Parathyroid adenoma (tissue), 2 donors: Measurements from ENCODE around the gene CDC26.

Experiments used
- H2AFZ ChIP-seq: fragments of 300-600 bp; sonication (generic); one replicate; pipeline ENCODE4 v1.7.0; 2017; ENCODE audit warnings: antibody characterized with exemption, mild to moderate bottlenecking
- H3K27ac ChIP-seq: fragments of 300-600 bp; sonication (generic); one replicate; pipeline ENCODE4 v1.7.0; 2017
- H3K27me3 ChIP-seq: fragments of 300-600 bp; sonication (generic); one replicate; pipeline ENCODE4 v1.7.0; 2017; ENCODE audit warnings: low read length; ENCODE audit not compliant: control insufficient read depth, insufficient read depth
- H3K36me3 ChIP-seq: fragments of 300-600 bp; sonication (generic); one replicate; pipeline ENCODE4 v1.7.0; 2017; ENCODE audit warnings: low read length; ENCODE audit not compliant: control insufficient read depth, insufficient read depth
- H3K4me1 ChIP-seq: fragments of 300-600 bp; sonication (generic); one replicate; pipeline ENCODE4 v1.7.0; 2017; ENCODE audit warnings: control low read depth
- H3K4me2 ChIP-seq: fragments of 300-600 bp; sonication (generic); one replicate; pipeline ENCODE4 v1.7.0; 2017; ENCODE audit warnings: low read length
- H3K4me3 ChIP-seq: fragments of 300-600 bp; sonication (generic); one replicate; pipeline ENCODE4 v1.7.0; 2017; ENCODE audit warnings: low read depth, low read length
- H3K79me2 ChIP-seq: fragments of 300-600 bp; sonication (generic); one replicate; pipeline ENCODE4 v1.7.0; 2017; ENCODE audit warnings: control low read depth
- H3K9ac ChIP-seq: fragments of 300-600 bp; sonication (generic); one replicate; pipeline ENCODE4 v1.7.0; 2017; ENCODE audit warnings: mild to moderate bottlenecking
- H3K9me3 ChIP-seq: fragments of 300-600 bp; sonication (generic); one replicate; pipeline ENCODE4 v1.7.0; 2017; ENCODE audit warnings: low read length; ENCODE audit not compliant: control insufficient read depth
- TF ChIP-seq, protein P1 (sequence below): fragments of 300-600 bp; sonication (generic); IDR thresholded peaks from one replicate; pipeline ENCODE4 v1.7.0; 2017; ENCODE audit warnings: antibody characterized with exemption, mild to moderate bottlenecking
- donor health status: primary hyperparathyroidism.

CDC26 gene

DNA sequence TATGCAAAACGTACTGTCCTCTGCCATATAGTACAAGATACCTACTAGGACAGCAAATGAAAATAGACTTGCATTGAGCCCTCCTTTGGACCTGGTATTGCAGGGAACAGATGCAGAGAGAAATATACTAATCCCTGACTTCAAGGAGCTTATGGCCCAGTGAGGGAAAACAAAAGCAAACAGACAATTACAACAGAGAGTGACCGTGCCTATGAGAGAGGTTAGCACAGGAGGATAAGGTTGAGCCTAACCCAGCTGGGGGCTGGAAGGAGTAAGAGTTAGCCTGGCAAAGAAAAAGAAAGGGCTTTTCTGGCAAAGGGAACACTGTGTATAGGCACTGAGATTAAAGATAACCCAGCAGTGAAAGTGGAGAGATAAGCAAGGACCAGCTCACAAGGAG, 5.5 kb downstream of the CDC26 start:
- no peak overlapping the region for H3K27ac ChIP-seq
- H3K79me2 ChIP-seq, result peaks cover 6% of the 10 kb centered on the region
- H3K9me3 ChIP-seq, result no peaks in the 10 kb centered on the region
- H3K9ac ChIP-seq, result no peak overlapping the region
- no peak overlapping the region for H3K4me2 ChIP-seq
- H3K36me3 ChIP-seq, result no peaks in the 10 kb centered on the region
- no peaks in the 10 kb centered on the region for H3K4me1 ChIP-seq
- no peaks in the 10 kb centered on the region for H3K27me3 ChIP-seq
- TF ChIP-seq, protein P1, sequence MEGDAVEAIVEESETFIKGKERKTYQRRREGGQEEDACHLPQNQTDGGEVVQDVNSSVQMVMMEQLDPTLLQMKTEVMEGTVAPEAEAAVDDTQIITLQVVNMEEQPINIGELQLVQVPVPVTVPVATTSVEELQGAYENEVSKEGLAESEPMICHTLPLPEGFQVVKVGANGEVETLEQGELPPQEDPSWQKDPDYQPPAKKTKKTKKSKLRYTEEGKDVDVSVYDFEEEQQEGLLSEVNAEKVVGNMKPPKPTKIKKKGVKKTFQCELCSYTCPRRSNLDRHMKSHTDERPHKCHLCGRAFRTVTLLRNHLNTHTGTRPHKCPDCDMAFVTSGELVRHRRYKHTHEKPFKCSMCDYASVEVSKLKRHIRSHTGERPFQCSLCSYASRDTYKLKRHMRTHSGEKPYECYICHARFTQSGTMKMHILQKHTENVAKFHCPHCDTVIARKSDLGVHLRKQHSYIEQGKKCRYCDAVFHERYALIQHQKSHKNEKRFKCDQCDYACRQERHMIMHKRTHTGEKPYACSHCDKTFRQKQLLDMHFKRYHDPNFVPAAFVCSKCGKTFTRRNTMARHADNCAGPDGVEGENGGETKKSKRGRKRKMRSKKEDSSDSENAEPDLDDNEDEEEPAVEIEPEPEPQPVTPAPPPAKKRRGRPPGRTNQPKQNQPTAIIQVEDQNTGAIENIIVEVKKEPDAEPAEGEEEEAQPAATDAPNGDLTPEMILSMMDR, result no peak
- H2AFZ ChIP-seq, result no peak overlapping the region
- H3K4me3 ChIP-seq, result no peak overlapping the region

DNA sequence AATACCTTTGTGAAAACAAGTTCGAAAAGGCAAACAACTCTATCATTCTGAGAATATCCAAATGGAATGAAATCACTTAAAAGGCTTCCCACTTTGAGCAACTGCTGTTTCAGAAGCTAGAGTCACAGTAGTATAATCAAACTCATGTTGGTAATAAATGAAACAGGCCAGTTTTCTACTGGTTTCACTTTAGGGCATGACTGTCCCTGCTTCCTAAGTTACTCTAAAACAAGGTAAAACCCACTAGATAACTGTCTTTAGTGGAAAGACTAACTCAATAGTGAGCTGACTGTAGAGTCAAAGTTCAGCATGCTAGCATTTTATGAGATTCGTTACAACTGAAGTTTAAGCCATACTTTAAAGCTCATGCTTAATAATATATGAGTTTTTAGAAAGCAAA, 6.0 kb downstream of the CDC26 start:
- no peaks in the 10 kb centered on the region for H3K36me3 ChIP-seq

DNA sequence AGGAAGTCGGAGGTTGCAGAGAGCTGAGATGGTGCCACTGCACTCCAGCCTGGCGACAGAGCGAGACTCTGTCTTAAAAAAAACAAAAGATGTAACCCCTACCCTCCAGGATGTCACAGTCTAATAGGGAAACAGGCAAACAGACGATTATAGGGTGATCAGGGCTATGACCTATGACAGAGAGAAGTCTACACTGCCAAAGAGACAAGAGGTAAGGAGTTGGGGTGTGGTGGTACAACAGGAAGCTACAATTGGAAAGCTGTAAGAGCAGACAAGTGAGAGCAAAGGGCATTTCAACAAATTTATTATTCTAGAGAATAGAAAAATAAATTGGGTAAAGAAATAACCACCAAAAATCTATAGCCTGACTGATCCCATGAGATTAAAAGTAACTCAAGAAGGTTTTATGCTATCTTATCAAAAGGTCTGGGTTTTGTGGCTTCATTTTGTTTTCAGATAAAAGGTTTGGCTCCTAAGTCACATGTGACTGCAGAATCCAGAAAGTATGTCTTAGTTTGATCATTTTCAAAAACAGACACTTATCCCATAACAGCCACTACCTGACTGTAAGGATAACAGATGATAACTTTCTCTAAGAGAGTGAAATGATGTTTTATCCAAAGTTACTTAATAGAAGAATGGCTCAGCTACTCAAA, 7.3 kb downstream of the CDC26 start:
- no peaks in the 10 kb centered on the region for H3K4me1 ChIP-seq
- peaks cover 6% of the 10 kb centered on the region for H3K79me2 ChIP-seq
- no peak overlapping the region for H3K9ac ChIP-seq
- H2AFZ ChIP-seq, result no peak overlapping the region
- H3K4me2 ChIP-seq, result no peak overlapping the region
- no peaks in the 10 kb centered on the region for H3K27me3 ChIP-seq
- H3K36me3 ChIP-seq, result no peaks in the 10 kb centered on the region
- TF ChIP-seq, protein P1, result no peak
- H3K27ac ChIP-seq, result no peak overlapping the region
- H3K4me3 ChIP-seq, result no peak overlapping the region
- no peaks in the 10 kb centered on the region for H3K9me3 ChIP-seq

More for the DNA sequence above, 6.0 kb downstream of the CDC26 start:
- Histone ChIP-seq H3K27ac (no peak overlapping the region), H3K9ac (no peak overlapping the region), H3K4me2 (no peak overlapping the region), H3K27me3 (no peaks in the 10 kb centered on the region), H3K4me3 (no peak overlapping the region), H3K9me3 (no peaks in the 10 kb centered on the region), H3K79me2 (peaks cover 6% of the 10 kb centered on the region), H2AFZ (no peak overlapping the region), H3K4me1 (no peaks in the 10 kb centered on the region)
- TF ChIP-seq, protein P1, result no peak

DNA sequence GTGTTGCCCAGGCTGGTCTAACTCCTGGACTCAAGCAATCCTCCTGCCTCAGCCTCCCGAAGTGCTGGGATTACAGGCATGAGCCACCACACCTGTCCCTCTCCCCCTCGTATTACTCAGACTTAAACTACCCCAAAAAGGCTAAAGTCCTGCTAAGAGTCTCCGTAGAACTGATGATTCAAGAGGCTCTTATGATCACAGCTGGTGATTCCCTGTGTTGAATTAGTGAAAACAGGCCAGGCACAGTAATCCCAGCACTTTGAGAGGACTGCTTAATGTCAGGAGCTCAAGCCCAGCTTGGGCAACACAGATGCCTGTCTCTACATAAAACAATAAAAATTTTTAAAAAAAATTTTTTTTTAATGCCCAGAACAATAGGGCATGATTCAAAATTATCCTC, 9.2 kb downstream of the CDC26 start:
- H3K79me2 ChIP-seq, result peaks cover 2% of the 10 kb centered on the region
- H2AFZ ChIP-seq, result no peak overlapping the region
- no peaks in the 10 kb centered on the region for H3K4me1 ChIP-seq
- H3K4me2 ChIP-seq, result no peak overlapping the region
- H3K4me3 ChIP-seq, result no peak overlapping the region
- H3K36me3 ChIP-seq, result no peaks in the 10 kb centered on the region
- H3K9me3 ChIP-seq, result no peaks in the 10 kb centered on the region
- H3K27ac ChIP-seq, result no peak overlapping the region
- H3K9ac ChIP-seq, result no peak overlapping the region
- H3K27me3 ChIP-seq, result no peaks in the 10 kb centered on the region
- TF ChIP-seq, protein P1, result no peak
